K562 (cell line): ENCODE measurements around the gene KLHL22. TPM values are rescaled to one million over a fixed set of nuclear protein-coding genes. Genes with fewer than 3 reads are reported as not detected.

ENCODE experiments used
- CREBBP ChIP-seq: IDR thresholded peaks from one replicate; pipeline ENCODE4 v1.6.1; 2012; ENCODE audit warnings: low read depth, mild to moderate bottlenecking, control low read depth, inconsistent platforms, low read length
- E2F8 ChIP-seq: fragments of 450-650 bp; IDR thresholded peaks from 2 replicates; pipeline ENCODE4 v1.7.1; 2018; ENCODE audit warnings: mild to moderate bottlenecking, low read depth; ENCODE audit not compliant: partially characterized antibody
- FOSL1 ChIP-seq: fragments of 200-800 bp; sonication (Bioruptor generic); conservative IDR thresholded peaks from 2 replicates; pipeline ENCODE4 v1.6.1; 2016; ENCODE audit warnings: missing genetic modification characterization, missing compliant biosample characterization
- GTF3C2 ChIP-seq: IDR thresholded peaks from 3 replicates; pipeline ENCODE4 v1.6.1; 2011; ENCODE audit warnings: borderline replicate concordance, mild to moderate bottlenecking, moderate library complexity; ENCODE audit not compliant: insufficient read length; ENCODE audit errors: extremely low read depth
- HNRNPL ChIP-seq: fragments of 200-400 bp; formaldehyde crosslinking; IDR thresholded peaks from 2 replicates; pipeline ENCODE4 v1.6.1; 2017; ENCODE audit warnings: low read depth, mild to moderate bottlenecking, low read length
- MCM2 ChIP-seq: fragments of 450-650 bp; IDR thresholded peaks from 2 replicates; pipeline ENCODE4 v1.6.1; 2017; ENCODE audit warnings: low read depth, mild to moderate bottlenecking
- MEF2D ChIP-seq: conservative IDR thresholded peaks from 2 replicates; pipeline ENCODE4 v1.6.1; 2016; ENCODE audit warnings: low read depth, missing genetic modification characterization, missing compliant biosample characterization
- PML ChIP-seq: IDR thresholded peaks from 2 replicates; pipeline ENCODE4 v1.6.1; 2012; ENCODE audit warnings: low read length, inconsistent platforms
- SMARCE1 ChIP-seq: fragments of 450-650 bp; IDR thresholded peaks from 2 replicates; pipeline ENCODE4 v1.7.1; 2016; ENCODE audit warnings: mild to moderate bottlenecking
- SRSF7 ChIP-seq: fragments of 200-400 bp; formaldehyde crosslinking; optimal IDR thresholded peaks from 2 replicates; pipeline ENCODE3; 2017; ENCODE audit warnings: mild to moderate bottlenecking, low read depth, low read length
- STAT6 ChIP-seq: sonication (generic); formaldehyde crosslinking; IDR thresholded peaks from 2 replicates; pipeline ENCODE4 v1.8.1; 2023; ENCODE audit warnings: mild to moderate bottlenecking, missing genetic modification reagents
- TEAD4 ChIP-seq, 2 experiments: sonication (generic) in 1 of 2; formaldehyde crosslinking in 1 of 2; IDR thresholded peaks; 2 replicates each; pipeline versions ENCODE4 v1.6.1 to v1.8.0; 2012 to 2022; ENCODE audit warnings: borderline replicate concordance in 1 of 2, inconsistent platforms in 1 of 2, low read length in 1 of 2, mild to moderate bottlenecking in 1 of 2, missing genetic modification reagents in 1 of 2
- THAP7 ChIP-seq: fragments of 250-450 bp; sonication (Bioruptor Pico); IDR thresholded peaks from 2 replicates; pipeline ENCODE4 v1.5.0; 2021
- ZBTB8A ChIP-seq: fragments of 450-650 bp; IDR thresholded peaks from 2 replicates; pipeline ENCODE4 v1.6.1; 2018; ENCODE audit warnings: mild to moderate bottlenecking, moderate library complexity; ENCODE audit not compliant: partially characterized antibody
- ZFP30 ChIP-seq: fragments of 250-450 bp; sonication (Bioruptor Pico); IDR thresholded peaks from 2 replicates; pipeline ENCODE4 v1.8.0; 2022; ENCODE audit warnings: moderate library complexity, mild to moderate bottlenecking, inconsistent platforms, borderline replicate concordance
- ZNF165 ChIP-seq: fragments of 250-450 bp; sonication (Bioruptor Pico); IDR thresholded peaks from 2 replicates; pipeline ENCODE4 v1.4.0; 2020; ENCODE audit warnings: borderline replicate concordance
- ZNF316 ChIP-seq: fragments of 450-650 bp; IDR thresholded peaks from 2 replicates; pipeline ENCODE4 v1.6.1; 2016
- polyA plus RNA-seq, 8 experiments: library from polyadenylated mRNA; depleted of rRNA in 4 of 8; stranded (reverse) in 5 of 8; unstranded in 3 of 8; fragments of >200 nt; fragmentation: Nextera tagmentation in 2 of 8; fragmentation: Illumina TruSeq in 1 of 8; extraction: Ambion mirVana in 2 of 8; extraction: Trizol in 1 of 8; gene quantifications; 2 replicates each; pipeline versions ENCODE4 v1.2.1 to v1.2.3, GENCODE V29; 2011 to 2014; ENCODE audit warnings: inconsistent platforms in 1 of 8, missing spikeins in 1 of 8
- total RNA-seq, 7 experiments: library from RNA; depleted of rRNA in 6 of 7; stranded (reverse); fragments of >200 nt in 6 of 7; fragmentation: Illumina TruSeq in 2 of 7; extraction: Trizol in 2 of 7; gene quantifications; 2 replicates each; pipeline versions ENCODE4 v1.2.1 to v1.2.3, GENCODE V29; 2011 to 2021; ENCODE audit warnings: low replicate concordance in 1 of 7

KLHL22 gene
- total and polyA plus RNA-seq, 9 of the 15 experiments (the other 6 are each of a cell fraction or from before 2014, with no cell fraction given), result 1.3 to 25.6 (median 15.2) TPM

- no peak for TF ChIP-seq GTF3C2
- no peak for TF ChIP-seq E2F8
- TF ChIP-seq MCM2, result no peak
- TF ChIP-seq TEAD4 (IDR thresholded peaks at IDR 0.05; ENCODE audit: low read length), result no peak
- no peak for TF ChIP-seq TEAD4 (CRISPR knock-in tag; IDR thresholded peaks at IDR 0.05; ENCODE audit: borderline replicate concordance)
- no peak for TF ChIP-seq STAT6 (CRISPR knock-in tag)
- no peak for TF ChIP-seq HNRNPL
- no peak for TF ChIP-seq SRSF7
- no peak for TF ChIP-seq FOSL1 (tag)
- TF ChIP-seq ZNF165 (CRISPR knock-in tag), result no peak
- no peak for TF ChIP-seq ZNF316
- TF ChIP-seq THAP7 (CRISPR knock-in tag), result no peak
- no peak for TF ChIP-seq SMARCE1
- no peak for TF ChIP-seq PML
- no peak for TF ChIP-seq ZBTB8A
- TF ChIP-seq ZFP30 (CRISPR knock-in tag), result no peak
- TF ChIP-seq CREBBP, result no peak
- no peak for TF ChIP-seq MEF2D (tag)
These were observed 13.9 kb upstream of the KLHL22 start (continued) for GRCh38 chr22:20509344-20510047.
